IgD-negative memory B cell (primary cell): ENCODE data around the gene GUCD1. TPM values are rescaled to one million over a fixed set of nuclear protein-coding genes. Genes with fewer than 3 reads are reported as not detected.
"Not testable (repeated sequence)": the region's sequence is repeated elsewhere in the genome, so short reads cannot be mapped to it uniquely, and the experiment has no call there.

Experiments
- H3K27ac Mint-ChIP-seq, 3 donors: one replicate each; pipeline ENCODE4 v1.8.0; 2020 to 2022; ENCODE audit warnings: mild to moderate bottlenecking in 3 of 3, mixed read lengths in 3 of 3, moderate library complexity in 1 of 3
- H3K27me3 Mint-ChIP-seq: one replicate; pipeline ENCODE4 v1.8.0; 2021; ENCODE audit warnings: mixed read lengths
- H3K36me3 Mint-ChIP-seq: one replicate; pipeline ENCODE4 v1.8.0; 2020; ENCODE audit warnings: mild to moderate bottlenecking, mixed read lengths
- H3K4me1 Mint-ChIP-seq, 3 donors: one replicate each; pipeline ENCODE4 v1.8.0; 2020 to 2022; ENCODE audit warnings: mixed read lengths in 3 of 3, mild to moderate bottlenecking in 1 of 3
- H3K4me3 Mint-ChIP-seq, 4 donors: one replicate each; pipeline ENCODE4 v1.8.0; 2020 to 2022; ENCODE audit warnings: mild to moderate bottlenecking in 4 of 4, mixed read lengths in 4 of 4, moderate library complexity in 3 of 4
- H3K9me3 Mint-ChIP-seq, 3 donors: one replicate each; pipeline ENCODE4 v1.8.0; 2020 to 2021; ENCODE audit warnings: mixed read lengths in 3 of 3, mild to moderate bottlenecking in 1 of 3
- polyA plus RNA-seq: library from polyadenylated mRNA; unstranded; fragments of 300-500 nt; fragmentation: Illumina TruSeq; gene quantifications from one replicate; pipeline ENCODE4 v1.2.3, GENCODE V29; 2021

Gene GUCD1
- polyA plus RNA-seq, 1 donor from 2014 or later: 323 TPM

DNA sequence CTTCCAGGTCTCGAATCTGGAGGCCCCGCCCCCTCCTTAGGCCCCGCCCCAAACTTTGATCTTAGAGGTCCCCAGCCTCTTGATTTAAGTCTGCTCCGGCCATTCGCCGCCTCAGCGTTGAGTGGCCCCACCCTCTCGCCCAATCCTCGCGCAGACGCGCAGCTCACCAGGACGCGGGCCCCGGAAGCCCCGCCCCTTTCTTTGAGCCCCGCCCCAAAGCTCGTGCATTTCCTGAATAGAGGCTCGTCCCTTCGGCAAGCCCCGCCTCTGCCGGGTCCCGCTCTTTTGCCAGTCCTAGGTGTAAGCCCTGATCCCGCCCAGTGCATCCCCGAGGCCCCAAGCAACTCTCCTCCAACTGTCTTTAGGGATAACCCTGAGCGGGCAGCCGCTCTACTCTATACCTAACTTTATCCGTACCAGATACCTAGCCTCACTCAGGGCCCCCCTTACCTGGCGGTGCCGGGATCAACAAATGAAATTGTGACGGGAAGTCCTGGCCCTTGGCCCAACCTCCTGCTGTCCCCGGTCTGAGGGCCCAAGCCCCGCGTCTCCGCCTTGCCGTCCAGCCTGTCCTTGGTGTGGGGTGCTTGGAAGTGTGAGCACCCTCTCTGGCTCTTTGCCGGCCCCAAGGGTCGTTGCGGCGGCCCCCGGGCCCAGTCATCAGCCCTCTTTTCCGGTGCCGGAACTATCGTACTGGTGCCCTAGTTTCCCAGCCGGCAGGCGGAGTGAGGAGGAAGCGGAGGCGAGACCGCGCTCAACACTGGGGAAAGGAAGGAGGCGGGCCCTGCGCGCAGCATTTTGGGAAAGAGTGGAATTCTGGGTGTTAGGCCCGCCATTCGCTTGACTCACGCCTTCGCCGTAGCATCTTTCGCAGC, 464 bp upstream of the GUCD1 start, which contains the start of gene SNRPD3:
Gene SNRPD3, plus strand, starts transcription at position 835 of the 875 bp plus-strand sequence. CDS start 1,676 bp downstream, outside the sequence.
- H3K4me1 Mint-ChIP-seq: peaks cover 47 to 66% (median 57%) of the 10 kb centered on the region in 3 donors

GRCh38 chr22:24553597-24554312, 1.2 kb downstream of the GUCD1 start:
- H3K27ac Mint-ChIP-seq: peak overlapping the region; percentile 79 to 98 (median 95)
- peaks cover 39 to 60% (median 55%) of the 10 kb centered on the region in 3 donors for H3K4me1 Mint-ChIP-seq
- H3K4me3 Mint-ChIP-seq: peak overlapping the region; percentile 97 to 100 (median 98)
- H3K9me3 Mint-ChIP-seq: no peaks in the 10 kb centered on the region
- H3K36me3 Mint-ChIP-seq: no peaks in the 10 kb centered on the region
- no peaks in the 10 kb centered on the region for H3K27me3 Mint-ChIP-seq

More for the DNA sequence above, 464 bp upstream of the GUCD1 start, which contains the start of gene SNRPD3:
- peak within 1 kb of the TSS; percentile 97 to 100 (median 98) for H3K4me3 Mint-ChIP-seq
- H3K36me3 Mint-ChIP-seq: no peaks in the 10 kb centered on the region
- H3K27ac Mint-ChIP-seq: peak within 1 kb of the TSS; percentile 95 to 98 (median 98)
- H3K27me3 Mint-ChIP-seq: no peaks in the 10 kb centered on the region
- H3K9me3 Mint-ChIP-seq: no peaks in the 10 kb centered on the region

GRCh38 chr22:24552503-24553286, 2.2 kb downstream of the GUCD1 start:
- peak overlapping the region; percentile 97 to 100 (median 98) for H3K4me3 Mint-ChIP-seq
- peaks cover 29 to 54% (median 52%) of the 10 kb centered on the region in 3 donors for H3K4me1 Mint-ChIP-seq
- not testable (repeated sequence) for H3K9me3 Mint-ChIP-seq, H3K36me3 Mint-ChIP-seq, H3K27me3 Mint-ChIP-seq
- peak overlapping the region; percentile 11 to 95 (median 79) for H3K27ac Mint-ChIP-seq

DNA sequence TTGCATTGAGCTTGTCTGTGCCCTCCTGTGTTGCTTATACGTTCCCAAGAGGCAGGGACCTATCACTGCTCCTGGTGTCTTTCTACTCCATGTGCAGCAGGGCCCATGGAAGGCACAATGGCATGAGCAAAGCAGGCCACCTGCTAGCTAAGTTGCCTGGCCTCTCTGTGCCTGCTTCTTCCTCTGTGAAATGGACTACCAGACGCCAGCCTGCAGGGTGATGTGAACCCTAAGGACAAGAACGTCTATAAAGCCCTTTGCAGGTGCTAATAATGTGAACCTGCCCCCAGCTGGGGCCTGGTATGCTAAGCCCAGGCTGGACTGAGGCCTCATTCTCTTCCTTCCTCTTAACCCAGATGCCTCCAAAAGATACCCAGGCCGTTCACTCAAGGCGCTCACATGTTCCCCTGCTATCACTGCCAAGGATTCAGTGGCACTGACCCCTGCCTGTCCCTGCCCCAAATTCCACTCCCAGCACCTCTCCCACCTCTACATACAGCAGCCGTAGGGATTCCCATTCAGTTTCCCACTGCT, 4.0 kb downstream of the GUCD1 start:
- H3K36me3 Mint-ChIP-seq: peaks cover 2% of the 10 kb centered on the region
- no peaks in the 10 kb centered on the region for H3K9me3 Mint-ChIP-seq
- peaks cover 28 to 44% (median 44%) of the 10 kb centered on the region in 3 donors for H3K4me1 Mint-ChIP-seq
- H3K27ac Mint-ChIP-seq: peak overlapping the region; percentile 3 to 69 (median 62)
- H3K4me3 Mint-ChIP-seq: peak overlapping the region; percentile 38 to 100 (median 94)
- no peaks in the 10 kb centered on the region for H3K27me3 Mint-ChIP-seq

- Mint-ChIP-seq H3K27ac (peak overlapping the region in 2 of 3 donors; percentile 62 to 69), H3K4me3 (peak overlapping the region in 3 of 4 donors; percentile 70 to 89 (median 85)), H3K9me3 (no peaks in the 10 kb centered on the region), H3K36me3 (peaks cover 2% of the 10 kb centered on the region), H3K4me1 (peaks cover 27 to 41% (median 41%) of the 10 kb centered on the region in 3 donors), H3K27me3 (no peaks in the 10 kb centered on the region)
Observed at GRCh38 chr22:24550028-24550901, 4.7 kb downstream of the GUCD1 start.

GRCh38 chr22:24548812-24549211, 6.1 kb downstream of the GUCD1 start:
- Mint-ChIP-seq H3K36me3 (peaks cover 2% of the 10 kb centered on the region), H3K27ac (peak overlapping the region in 2 of 3 donors; percentile 28 to 53), H3K27me3 (no peaks in the 10 kb centered on the region), H3K9me3 (no peaks in the 10 kb centered on the region), H3K4me1 (peaks cover 24 to 41% (median 41%) of the 10 kb centered on the region in 3 donors), H3K4me3 (peak overlapping the region in 3 of 4 donors; percentile 32 to 65 (median 60))

DNA sequence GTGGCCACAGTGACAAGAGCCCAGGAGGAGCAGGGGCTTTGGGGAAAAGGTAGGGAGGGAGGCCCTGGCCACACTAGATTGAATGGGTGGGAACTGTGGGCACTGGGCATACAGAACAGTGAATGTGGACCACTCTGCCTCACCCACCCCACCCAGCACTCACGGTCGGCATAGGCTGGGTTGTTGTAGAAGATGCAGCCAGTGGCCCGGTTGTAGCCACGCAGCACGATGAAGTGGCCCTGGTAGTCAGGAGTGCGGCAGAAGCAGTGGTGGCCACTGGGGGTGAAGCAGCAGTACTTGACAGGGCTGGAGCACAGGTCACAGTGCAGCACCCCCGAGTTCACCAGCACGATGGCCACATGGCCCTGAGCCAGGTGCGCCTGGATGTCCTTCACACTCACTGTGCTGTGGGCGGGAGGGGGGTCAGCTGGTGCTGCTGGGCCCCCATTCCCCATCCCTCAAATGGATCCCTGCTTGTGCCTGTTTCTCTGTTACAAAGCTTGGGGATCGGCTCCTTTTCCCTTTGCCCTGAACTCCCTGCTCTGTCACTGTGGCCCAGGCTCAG, 11.2 kb downstream of the GUCD1 start:
- Mint-ChIP-seq H3K9me3 (no peaks in the 10 kb centered on the region), H3K4me3 (peak overlapping the region in 1 of 4 donors; percentile 70), H3K36me3 (peaks cover 9% of the 10 kb centered on the region), H3K27ac (no peak overlapping the region), H3K4me1 (peaks cover 7 to 16% (median 12%) of the 10 kb centered on the region in 3 donors), H3K27me3 (no peaks in the 10 kb centered on the region)

- Mint-ChIP-seq H3K27ac (peak overlapping the region in 1 of 3 donors; percentile 28), H3K36me3 (peaks cover 9% of the 10 kb centered on the region), H3K4me3 (peak overlapping the region in 1 of 4 donors; percentile 70), H3K27me3 (no peaks in the 10 kb centered on the region), H3K4me1 (peaks cover 4 to 12% (median 11%) of the 10 kb centered on the region in 3 donors), H3K9me3 (no peaks in the 10 kb centered on the region)
Observed at GRCh38 chr22:24543185-24543601, 11.7 kb downstream of the GUCD1 start.

GRCh38 chr22:24542641-24543040, 12.3 kb downstream of the GUCD1 start:
- Mint-ChIP-seq H3K4me1 (peaks cover 2 to 12% (median 11%) of the 10 kb centered on the region in 3 donors), H3K36me3 (peaks cover 10% of the 10 kb centered on the region), H3K4me3 (no peak overlapping the region), H3K27ac (peak overlapping the region in 2 of 3 donors; percentile 35 to 53), H3K9me3 (no peaks in the 10 kb centered on the region), H3K27me3 (no peaks in the 10 kb centered on the region)

GRCh38 chr22:24541681-24542515, 13.0 kb downstream of the GUCD1 start:
- Mint-ChIP-seq H3K4me1 (peaks cover 2 to 9% (median 9%) of the 10 kb centered on the region in 3 donors), H3K27me3 (no peaks in the 10 kb centered on the region), H3K4me3 (no peak overlapping the region), H3K36me3 (peaks cover 10% of the 10 kb centered on the region), H3K9me3 (no peaks in the 10 kb centered on the region), H3K27ac (peak overlapping the region; percentile 35 to 53 (median 50))

DNA sequence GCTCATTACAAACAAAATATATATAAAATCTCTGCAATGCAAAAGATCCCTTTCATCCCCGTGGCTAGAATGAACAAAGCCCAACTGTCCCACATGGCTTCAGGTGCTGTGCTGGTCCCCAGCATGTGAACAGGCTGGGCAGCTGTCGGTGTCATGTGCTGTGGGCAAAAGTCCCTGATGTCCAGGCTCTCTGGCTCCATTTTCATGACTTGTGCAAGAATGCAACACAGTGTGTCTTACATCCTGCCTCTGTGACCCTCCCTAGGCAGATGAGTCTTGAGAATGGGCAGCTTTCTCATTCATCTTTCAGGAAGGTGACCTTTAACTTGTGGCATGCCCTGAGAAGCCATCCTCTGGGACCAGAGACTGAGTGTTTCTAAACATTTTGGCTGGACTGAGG, 14.5 kb downstream of the GUCD1 start:
- Mint-ChIP-seq H3K27ac (no peak overlapping the region), H3K27me3 (no peaks in the 10 kb centered on the region), H3K4me3 (peak overlapping the region in 1 of 4 donors; percentile 4), H3K4me1 (peaks cover 2 to 9% (median 9%) of the 10 kb centered on the region in 3 donors), H3K36me3 (peaks cover 11% of the 10 kb centered on the region), H3K9me3 (no peaks in the 10 kb centered on the region)

DNA sequence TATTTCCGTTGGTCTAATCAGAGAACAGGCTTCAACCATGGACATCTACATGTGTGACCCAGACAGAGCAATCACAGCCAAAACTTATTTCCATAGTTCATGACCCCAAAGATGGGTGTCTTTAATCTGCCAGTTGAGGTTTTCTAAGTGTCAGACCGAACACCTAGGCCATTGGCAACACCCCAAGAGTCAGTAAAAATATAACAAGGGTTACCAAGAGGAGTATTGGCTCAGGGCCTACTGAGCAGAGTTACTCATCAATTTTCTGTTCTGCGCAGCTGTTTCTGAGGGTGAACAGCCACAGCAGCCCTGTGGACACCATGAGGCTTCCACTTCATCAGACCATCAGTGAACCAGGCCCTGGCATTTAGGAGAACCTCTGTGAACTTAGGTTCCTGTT, 18.8 kb downstream of the GUCD1 start:
- Mint-ChIP-seq H3K9me3 (no peaks in the 10 kb centered on the region), H3K27ac (no peak overlapping the region), H3K27me3 (no peaks in the 10 kb centered on the region), H3K36me3 (peaks cover 8% of the 10 kb centered on the region), H3K4me1 (peaks cover 0 to 6% (median 0%) of the 10 kb centered on the region in 3 donors), H3K4me3 (no peak overlapping the region)
